Stimulated activated CD4-positive, alpha-beta T cell treated with anti-CD3 and anti-CD28 coated beads, Interleukin-12 subunit alpha, Interleukin-12 subunit beta, amount 100 ng/mL, for 48 hours (primary cell): ENCODE data around the gene DNAH2.
"Not testable (repeated sequence)": the region's sequence is repeated elsewhere in the genome, so short reads cannot be mapped to it uniquely, and the experiment has no call there.

ENCODE experiments used
- DNase-seq, 3 donors: peaks; one replicate each; pipeline ENCODE4 v3.0.0-alpha.2; 2020; ENCODE audit warnings: low read depth in 2 of 3, low spot score in 1 of 3

DNAH2 gene

GRCh38 chr17:7849751-7850504 lies 132.4 kb downstream of the DNAH2 start:
- no peak for DNase-seq

- DNase-seq = no peak
These were observed 133.3 kb downstream of the DNAH2 start for GRCh38 chr17:7850701-7851437.

DNA sequence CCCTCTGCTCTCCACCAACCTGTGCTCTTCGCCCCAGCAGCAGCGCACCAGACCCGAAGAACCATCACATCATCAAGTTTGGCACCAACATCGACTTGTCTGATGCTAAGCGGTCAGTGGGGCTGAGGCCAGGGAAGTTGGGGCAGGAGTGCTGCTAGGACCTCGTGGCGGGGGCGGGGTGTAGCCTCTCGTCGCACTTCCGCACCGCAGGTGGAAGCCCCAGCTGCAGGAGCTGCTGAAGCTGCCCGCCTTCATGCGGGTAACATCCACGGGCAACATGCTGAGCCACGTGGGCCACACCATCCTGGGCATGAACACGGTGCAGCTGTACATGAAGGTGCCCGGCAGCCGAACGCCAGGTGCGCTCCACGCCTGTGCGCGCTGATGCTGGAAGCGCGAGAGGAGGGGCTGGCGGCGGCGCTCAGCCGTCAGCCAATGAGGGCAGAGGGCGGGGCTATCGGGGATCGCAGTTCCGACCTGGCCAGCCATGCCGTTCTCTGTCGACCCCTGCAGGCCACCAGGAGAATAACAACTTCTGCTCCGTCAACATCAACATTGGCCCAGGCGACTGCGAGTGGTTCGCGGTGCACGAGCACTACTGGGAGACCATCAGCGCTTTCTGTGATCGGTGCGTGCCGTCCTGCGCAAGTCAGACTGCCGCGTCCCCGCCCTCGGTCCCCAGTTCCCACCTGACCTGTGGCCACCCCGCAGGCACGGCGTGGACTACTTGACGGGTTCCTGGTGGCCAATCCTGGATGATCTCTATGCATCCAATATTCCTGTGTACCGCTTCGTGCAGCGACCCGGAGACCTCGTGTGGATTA lies 134.1 kb downstream of the DNAH2 start:
- DNase-seq = peak; percentile 84 to 91 (median 87)

DNA sequence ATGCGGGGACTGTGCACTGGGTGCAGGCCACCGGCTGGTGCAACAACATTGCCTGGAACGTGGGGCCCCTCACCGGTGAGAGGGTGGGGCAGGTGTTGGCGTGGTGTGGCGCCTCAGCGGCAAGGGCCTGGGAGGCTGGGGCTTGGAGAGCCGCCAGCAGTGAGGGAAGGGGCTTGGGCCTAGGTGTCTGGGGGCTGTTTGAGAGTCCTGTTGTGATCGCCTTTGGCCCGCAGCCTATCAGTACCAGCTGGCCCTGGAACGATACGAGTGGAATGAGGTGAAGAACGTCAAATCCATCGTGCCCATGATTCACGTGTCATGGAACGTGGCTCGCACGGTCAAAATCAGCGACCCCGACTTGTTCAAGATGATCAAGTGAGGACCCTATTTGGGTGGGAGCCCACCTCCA lies 134.7 kb downstream of the DNAH2 start:
- DNase-seq = no peak

DNA sequence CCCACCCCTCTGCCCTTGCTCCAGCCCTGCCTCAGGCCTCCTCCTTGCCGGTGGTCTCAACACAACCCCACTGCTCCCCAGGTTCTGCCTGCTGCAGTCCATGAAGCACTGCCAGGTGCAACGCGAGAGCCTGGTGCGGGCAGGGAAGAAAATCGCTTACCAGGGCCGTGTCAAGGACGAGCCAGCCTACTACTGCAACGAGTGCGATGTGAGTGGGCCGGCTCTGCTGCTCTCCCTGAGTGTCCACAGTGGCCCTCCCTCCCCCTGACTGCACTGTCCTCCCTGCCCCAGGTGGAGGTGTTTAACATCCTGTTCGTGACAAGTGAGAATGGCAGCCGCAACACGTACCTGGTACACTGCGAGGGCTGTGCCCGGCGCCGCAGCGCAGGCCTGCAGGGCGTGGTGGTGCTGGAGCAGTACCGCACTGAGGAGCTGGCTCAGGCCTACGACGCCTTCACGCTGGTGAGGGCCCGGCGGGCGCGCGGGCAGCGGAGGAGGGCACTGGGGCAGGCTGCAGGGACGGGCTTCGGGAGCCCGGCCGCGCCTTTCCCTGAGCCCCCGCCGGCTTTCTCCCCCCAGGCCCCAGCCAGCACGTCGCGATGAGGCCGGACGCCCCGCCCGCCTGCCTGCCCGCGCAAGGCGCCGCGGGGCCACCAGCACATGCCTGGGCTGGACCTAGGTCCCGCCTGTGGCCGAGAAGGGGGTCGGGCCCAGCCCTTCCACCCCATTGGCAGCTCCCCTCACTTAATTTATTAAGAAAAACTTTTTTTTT lies 135.6 kb downstream of the DNAH2 start:
- no peak for DNase-seq

DNA sequence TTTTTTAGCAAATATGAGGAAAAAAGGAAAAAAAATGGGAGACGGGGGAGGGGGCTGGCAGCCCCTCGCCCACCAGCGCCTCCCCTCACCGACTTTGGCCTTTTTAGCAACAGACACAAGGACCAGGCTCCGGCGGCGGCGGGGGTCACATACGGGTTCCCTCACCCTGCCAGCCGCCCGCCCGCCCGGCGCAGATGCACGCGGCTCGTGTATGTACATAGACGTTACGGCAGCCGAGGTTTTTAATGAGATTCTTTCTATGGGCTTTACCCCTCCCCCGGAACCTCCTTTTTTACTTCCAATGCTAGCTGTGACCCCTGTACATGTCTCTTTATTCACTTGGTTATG lies 136.1 kb downstream of the DNAH2 start:
- DNase-seq = no peak

DNA sequence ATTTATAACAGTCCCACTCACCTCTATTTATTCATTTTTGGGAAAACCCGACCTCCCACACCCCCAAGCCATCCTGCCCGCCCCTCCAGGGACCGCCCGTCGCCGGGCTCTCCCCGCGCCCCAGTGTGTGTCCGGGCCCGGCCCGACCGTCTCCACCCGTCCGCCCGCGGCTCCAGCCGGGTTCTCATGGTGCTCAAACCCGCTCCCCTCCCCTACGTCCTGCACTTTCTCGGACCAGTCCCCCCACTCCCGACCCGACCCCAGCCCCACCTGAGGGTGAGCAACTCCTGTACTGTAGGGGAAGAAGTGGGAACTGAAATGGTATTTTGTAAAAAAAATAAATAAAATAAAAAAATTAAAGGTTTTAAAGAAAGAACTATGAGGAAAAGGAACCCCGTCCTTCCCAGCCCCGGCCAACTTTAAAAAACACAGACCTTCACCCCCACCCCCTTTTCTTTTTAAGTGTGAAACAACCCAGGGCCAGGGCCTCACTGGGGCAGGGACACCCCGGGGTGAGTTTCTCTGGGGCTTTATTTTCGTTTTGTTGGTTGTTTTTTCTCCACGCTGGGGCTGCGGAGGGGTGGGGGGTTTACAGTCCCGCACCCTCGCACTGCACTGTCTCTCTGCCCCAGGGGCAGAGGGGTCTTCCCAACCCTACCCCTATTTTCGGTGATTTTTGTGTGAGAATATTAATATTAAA lies 136.7 kb downstream of the DNAH2 start:
- DNase-seq = no peak

GRCh38 chr17:7854851-7855659 lies 137.5 kb downstream of the DNAH2 start, which contains the start of gene TMEM88:
Gene TMEM88, plus strand, starts transcription at chr17:7855066. Its CDS starts 9 bp downstream, at chr17:7855075.
- no peak for DNase-seq

GRCh38 chr17:7855660-7856010 lies 138.1 kb downstream of the DNAH2 start:
- no peak for DNase-seq

DNA sequence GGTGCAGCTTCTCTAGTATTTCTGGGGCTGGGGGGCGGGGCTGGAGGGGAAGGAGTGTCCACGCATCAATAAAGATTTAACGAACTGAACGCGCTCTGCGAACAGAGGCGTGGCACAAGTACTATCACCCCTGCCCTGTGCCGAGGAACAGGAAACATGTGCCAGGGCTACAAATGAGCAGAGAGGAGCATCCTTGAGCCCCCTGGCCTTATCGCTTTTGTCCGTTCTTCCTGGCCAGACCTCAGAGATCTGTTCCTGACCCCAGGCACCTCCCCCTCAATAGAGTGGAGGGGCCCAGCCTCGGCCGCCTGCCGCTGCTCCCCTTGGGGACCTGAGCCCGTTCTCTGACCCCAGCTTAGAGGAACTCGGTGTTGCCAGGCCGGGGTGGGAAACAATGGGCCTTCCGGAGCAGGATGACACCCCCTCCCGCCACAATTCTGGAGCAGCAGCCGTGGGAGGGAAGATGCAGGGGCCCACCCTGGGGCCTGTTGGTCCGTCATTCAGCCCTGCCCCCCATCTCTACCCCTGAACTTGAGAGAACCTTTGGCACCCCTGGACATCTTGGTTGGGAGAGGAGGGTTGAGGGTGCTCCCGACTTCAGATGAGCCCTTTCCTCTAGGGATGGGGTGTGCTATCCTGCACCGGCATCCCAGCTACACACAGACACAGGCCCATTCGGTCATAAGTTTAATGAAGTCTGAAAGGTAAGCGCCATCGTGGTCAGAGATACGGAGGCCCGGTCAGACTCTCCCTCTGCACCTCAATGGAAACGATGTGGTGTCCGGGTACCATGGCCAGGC lies 138.7 kb downstream of the DNAH2 start:
- DNase-seq = no peak

- peak; percentile 90 to 92 (median 90) for DNase-seq
These were observed 139.5 kb downstream of the DNAH2 start, which contains the start of gene NAA38 for GRCh38 chr17:7856811-7857712. Gene NAA38, minus strand, starts transcription at chr17:7857559. Its CDS starts 96 bp downstream, at chr17:7857463.

DNA sequence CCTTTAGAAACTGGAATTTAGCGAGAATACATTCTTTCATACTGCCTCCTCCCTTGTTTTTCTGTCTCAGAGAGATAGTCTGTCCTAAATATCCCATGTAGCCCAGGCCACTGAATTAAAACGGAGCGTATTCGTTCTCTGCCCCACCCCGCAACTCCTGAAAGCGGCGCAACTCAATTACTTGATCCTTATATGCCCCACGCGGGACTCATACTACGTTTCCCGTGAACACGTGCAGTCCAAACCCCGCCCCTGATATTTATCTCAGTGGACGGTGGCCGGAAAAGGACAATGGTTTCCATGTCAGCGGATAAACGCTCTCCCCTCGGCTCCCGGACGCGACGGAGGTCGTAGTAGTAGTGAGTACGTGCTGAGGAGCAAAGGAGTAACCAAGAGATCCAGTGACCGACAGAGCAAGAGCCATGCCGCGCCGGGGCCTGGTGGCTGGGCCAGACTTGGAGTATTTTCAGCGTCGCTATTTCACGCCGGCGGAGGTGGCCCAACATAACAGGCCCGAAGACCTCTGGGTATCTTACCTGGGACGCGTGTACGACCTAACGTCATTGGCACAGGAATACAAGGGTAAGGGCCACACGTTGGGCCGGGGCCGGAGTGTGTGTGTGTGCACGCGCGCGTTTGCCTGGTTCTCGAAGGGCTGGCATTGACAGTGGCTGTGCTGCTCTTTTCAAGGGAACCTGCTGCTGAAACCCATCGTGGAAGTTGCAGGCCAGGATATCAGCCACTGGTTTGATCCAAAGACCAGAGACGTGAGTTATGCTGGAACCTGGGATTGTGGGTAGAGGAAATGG lies 140.4 kb downstream of the DNAH2 start, which contains the start of gene CYB5D1:
Gene CYB5D1, plus strand, starts transcription at position 291 of the 809 bp plus-strand sequence. Its CDS starts 132 bp downstream, at position 423.
- peak; percentile 81 to 90 (median 85) for DNase-seq

GRCh38 chr17:7858522-7858810 lies 140.9 kb downstream of the DNAH2 start:
- no peak for DNase-seq

DNA sequence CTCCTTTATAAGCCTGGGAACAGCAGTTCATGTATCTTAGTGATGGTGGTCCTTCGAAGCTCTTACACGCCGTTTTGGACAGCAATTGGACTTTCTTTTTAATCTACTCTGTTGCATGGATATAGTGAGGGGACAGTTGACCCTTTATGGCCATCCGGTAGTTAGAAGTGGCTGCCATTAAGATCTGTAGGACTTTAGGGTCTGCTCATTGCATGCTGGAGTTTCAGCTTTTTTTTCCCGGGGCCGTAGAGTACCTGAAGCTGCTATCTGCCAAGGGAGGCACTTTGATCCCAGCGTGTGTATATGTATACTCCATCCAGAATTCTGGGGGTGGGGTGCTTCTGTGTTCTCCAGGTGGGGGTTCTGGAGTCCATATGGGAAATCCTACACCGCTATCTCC lies 141.5 kb downstream of the DNAH2 start:
- no peak for DNase-seq

DNA sequence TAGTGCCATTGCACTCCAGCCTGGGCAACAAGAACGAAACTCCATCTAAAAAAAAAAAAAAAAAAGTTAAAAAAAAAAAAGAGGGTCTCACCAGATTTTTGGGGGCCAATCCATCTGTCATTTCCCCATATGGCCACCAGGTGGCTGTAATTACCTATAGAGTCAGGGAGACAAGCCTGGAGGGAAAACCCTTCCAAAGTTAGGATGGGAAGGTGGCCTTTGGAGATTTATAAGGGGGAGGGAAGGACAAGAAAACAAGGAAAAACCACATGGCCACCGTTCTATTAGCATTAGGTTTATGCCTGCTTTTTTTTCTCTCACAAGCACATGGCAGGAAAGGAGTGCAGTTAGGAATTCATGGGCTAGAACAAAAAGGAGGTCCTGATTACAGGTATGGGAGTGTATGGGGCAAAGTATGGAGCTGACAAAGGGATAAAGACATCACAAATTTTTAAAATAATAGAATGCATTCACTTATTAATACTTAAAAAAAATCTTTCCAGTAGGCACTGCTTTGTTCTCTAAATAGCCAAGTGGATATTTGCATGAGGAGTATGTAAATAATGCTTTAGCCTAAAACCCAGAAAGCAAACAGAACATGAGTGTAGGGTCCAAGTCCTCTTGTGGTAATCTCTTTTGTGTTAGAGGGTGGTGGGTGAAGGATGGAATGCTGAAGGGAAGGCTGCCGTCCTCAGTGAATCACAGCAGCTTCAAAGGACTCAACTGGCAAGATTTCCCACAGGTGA lies 145.3 kb downstream of the DNAH2 start:
- no peak for DNase-seq

GRCh38 chr17:7864384-7864783 lies 146.8 kb downstream of the DNAH2 start:
- not testable (repeated sequence) for DNase-seq
